ENCODE results near the gene SCIN. TPM values are rescaled to one million over a fixed set of nuclear protein-coding genes. Genes with fewer than 3 reads are reported as not detected.

SCIN gene
- total RNA-seq, 2 experiments from 2014 or later = not detected

- DNase-seq (no peak), ATAC-seq (no peak)
- intact Hi-C loops (cut with micrococcal nuclease) = no loop called here
- H3K36me3 Mint-ChIP-seq (ENCODE audit: low read depth) = no peaks in the 10 kb centered on the region
- TF ChIP-seq, protein P1, sequence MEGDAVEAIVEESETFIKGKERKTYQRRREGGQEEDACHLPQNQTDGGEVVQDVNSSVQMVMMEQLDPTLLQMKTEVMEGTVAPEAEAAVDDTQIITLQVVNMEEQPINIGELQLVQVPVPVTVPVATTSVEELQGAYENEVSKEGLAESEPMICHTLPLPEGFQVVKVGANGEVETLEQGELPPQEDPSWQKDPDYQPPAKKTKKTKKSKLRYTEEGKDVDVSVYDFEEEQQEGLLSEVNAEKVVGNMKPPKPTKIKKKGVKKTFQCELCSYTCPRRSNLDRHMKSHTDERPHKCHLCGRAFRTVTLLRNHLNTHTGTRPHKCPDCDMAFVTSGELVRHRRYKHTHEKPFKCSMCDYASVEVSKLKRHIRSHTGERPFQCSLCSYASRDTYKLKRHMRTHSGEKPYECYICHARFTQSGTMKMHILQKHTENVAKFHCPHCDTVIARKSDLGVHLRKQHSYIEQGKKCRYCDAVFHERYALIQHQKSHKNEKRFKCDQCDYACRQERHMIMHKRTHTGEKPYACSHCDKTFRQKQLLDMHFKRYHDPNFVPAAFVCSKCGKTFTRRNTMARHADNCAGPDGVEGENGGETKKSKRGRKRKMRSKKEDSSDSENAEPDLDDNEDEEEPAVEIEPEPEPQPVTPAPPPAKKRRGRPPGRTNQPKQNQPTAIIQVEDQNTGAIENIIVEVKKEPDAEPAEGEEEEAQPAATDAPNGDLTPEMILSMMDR (IDR thresholded peaks at IDR 0.05) = no peak
- no peaks in the 10 kb centered on the region for H3K4me1 Mint-ChIP-seq (ENCODE audit: low read depth)
- no peaks in the 10 kb centered on the region for H3K27me3 Mint-ChIP-seq
- ChIA-PET CTCF (interaction anchor here (1.0 kb wide), 1 partner anchor 21 kb away, joined by 3 read pairs; no protein-coding TSS in a partner anchor), POLR2A (no interaction called here)
- H3K27ac Mint-ChIP-seq = no peak overlapping the region
- no peak overlapping the region for H3K4me3 Mint-ChIP-seq
- no peaks in the 10 kb centered on the region for H3K9me3 Mint-ChIP-seq
Measured at GRCh38 chr7:12706900-12707536, 136.5 kb downstream of the SCIN start.

DNA sequence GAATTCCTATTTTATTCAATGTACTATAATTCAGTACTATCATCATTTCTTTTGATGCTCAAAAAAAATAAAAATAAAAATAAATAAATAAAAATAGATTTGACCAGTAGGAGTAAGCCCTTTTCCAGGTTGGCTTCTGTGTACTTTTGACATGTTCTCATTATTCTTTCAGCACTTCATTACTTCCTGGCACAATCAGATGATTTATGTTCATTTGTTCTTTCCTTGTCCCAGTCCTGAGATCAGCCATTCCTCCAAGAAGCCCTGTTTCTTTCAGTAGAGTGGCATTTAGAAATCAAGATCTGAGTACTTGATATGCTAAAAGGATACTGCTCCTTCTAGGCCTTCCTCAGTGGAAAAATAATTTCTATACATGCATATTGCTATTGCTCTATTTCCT, 137.8 kb downstream of the SCIN start:
- TF ChIP-seq, protein P1 (IDR thresholded peaks at IDR 0.05) = no peak
- Mint-ChIP-seq H3K4me3 (no peak overlapping the region), H3K9me3 (no peaks in the 10 kb centered on the region), H3K4me1 (ENCODE audit: low read depth) (no peaks in the 10 kb centered on the region), H3K36me3 (ENCODE audit: low read depth) (no peaks in the 10 kb centered on the region), H3K27me3 (no peaks in the 10 kb centered on the region), H3K27ac (no peak overlapping the region)
- ATAC-seq (no peak), DNase-seq (no peak)
- CTCF ChIA-PET = interaction anchor here (3.0 kb wide), 1 partner anchor 22 kb away, joined by 10 read pairs; no protein-coding TSS in a partner anchor
- POLR2A ChIA-PET = no interaction called here
- intact Hi-C loops (cut with micrococcal nuclease) = no loop called here

Other genes with a start within 250 kb of the SCIN start
- gene VWDE, start 166.9 kb upstream of the SCIN start, total RNA-seq = 1 to 10 TPM; 1.4 to 1.7 TPM
- 10 to 100 TPM; 10.8 to 11.3 TPM for gene ARL4A, start 116.9 kb downstream of the SCIN start, total RNA-seq